BLaER1 treated with 17β-estradiol and CSF1 and Interleukin-3, amounts not matched to agents 10 nM and 100 nM (cell line): ENCODE results near the gene TNFSF8.

ENCODE experiments used
- H3K27ac ChIP-seq, 11 experiments: shearing (Covaris generic); formaldehyde crosslinking; 2 replicates each; pipeline ENCODE4 v1.8.1; 2022
- H3K27me3 ChIP-seq, 11 experiments: shearing (Covaris generic); formaldehyde crosslinking; 2 replicates each; pipeline ENCODE4 v1.8.1; 2022
- H3K36me3 ChIP-seq, 11 experiments: shearing (Covaris generic); formaldehyde crosslinking; 2 replicates each; pipeline ENCODE4 v1.8.1; 2022
- H3K4me1 ChIP-seq, 10 experiments: shearing (Covaris generic); formaldehyde crosslinking; 2 replicates each; pipeline ENCODE4 v1.8.1; 2022
- H3K4me2 ChIP-seq, 11 experiments: shearing (Covaris generic); formaldehyde crosslinking; 2 replicates each; pipeline ENCODE4 v1.8.1; 2022
- H3K4me3 ChIP-seq, 10 experiments: shearing (Covaris generic); formaldehyde crosslinking; 2 replicates each; pipeline ENCODE4 v1.8.1; 2022
- H3K9ac ChIP-seq, 11 experiments: shearing (Covaris generic); formaldehyde crosslinking; 2 replicates each; pipeline ENCODE4 v1.8.1; 2022
- H3K9me3 ChIP-seq, 11 experiments: shearing (Covaris generic); formaldehyde crosslinking; replicated peaks in 1 of 11; 2 replicates each; pipeline ENCODE4 v1.8.1; 2022
- H4K20me1 ChIP-seq, 11 experiments: shearing (Covaris generic); formaldehyde crosslinking; 2 replicates each; pipeline ENCODE4 v1.8.1; 2022
- Cebpa-rat ChIP-seq, 11 experiments: shearing (Covaris generic); IDR thresholded peaks; 2 replicates each; pipeline ENCODE4 v1.8.1; 2022

TNFSF8 gene

DNA sequence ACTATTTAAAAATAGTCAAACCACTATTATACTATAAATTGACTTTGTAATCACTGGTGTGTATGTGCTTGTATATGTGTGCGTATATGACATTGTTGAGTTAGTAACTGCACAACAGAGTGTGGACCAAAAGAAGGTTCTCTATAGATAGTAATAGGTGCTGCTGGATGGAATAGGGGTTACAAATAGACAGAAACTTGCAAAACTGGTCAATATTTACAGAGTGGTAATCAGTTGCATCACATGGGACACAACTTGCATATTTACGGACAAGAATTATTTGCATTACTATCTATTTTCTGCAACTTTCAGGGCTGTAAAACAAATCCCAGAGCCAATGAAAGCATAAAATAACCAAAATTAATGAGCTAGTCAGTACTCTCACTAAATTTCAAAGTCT, 42.4 kb downstream of the TNFSF8 start:
- Histone ChIP-seq H3K9me3 (peaks cover 10 to 49% (median 29%) of the 10 kb centered on the region in 11 experiments), H3K27ac (no peak overlapping the region), H3K27me3 (no peaks in the 10 kb centered on the region), H3K4me1 (peaks cover 18 to 56% (median 29%) of the 10 kb centered on the region in 10 experiments), H3K4me2 (no peak overlapping the region), H3K4me3 (no peak overlapping the region), H3K36me3 (peaks cover 0 to 7% (median 0%) of the 10 kb centered on the region in 11 experiments; a peak in 4 of 22 replicates), H3K9ac (no peak overlapping the region), H4K20me1 (no peaks in the 10 kb centered on the region)
- no peak for TF ChIP-seq Cebpa-rat (IDR thresholded peaks at IDR 0.05)

DNA sequence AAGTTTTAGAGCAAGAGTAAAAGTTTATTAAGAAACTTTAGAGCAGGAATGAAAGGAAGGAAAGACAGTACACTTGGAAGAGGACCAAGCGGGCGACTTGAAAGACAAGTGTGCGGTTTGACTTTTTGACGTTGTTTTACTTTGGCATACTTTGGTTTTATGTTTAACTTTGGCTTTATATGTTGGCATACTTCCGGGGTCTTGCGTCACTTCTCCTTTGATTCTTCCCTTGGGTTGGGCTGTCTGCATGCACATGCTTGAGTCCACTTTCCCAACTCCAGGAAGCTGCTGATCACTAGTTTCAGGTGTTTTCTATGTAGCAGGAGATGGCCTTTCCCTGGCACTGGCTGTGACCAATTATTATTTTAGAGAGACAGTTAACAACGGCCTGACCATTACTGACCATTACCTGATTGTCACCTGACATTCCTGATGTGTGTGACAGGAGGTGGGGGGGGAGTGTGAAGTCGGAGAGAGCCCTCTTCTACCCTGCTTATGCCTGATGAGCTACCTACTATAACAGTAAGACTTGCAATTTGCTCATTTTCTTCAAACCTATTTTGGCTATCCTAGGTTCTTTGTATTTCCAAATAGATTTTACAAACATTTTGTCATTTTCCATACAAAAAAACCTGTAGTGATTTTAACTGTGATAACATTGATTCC, 45.5 kb downstream of the TNFSF8 start:
- no peaks in the 10 kb centered on the region for H4K20me1 ChIP-seq
- H3K9ac ChIP-seq, result no peak overlapping the region
- H3K4me3 ChIP-seq, result peak overlapping the region in 1 of 10 experiments; percentile 17; a peak in 3 of 20 replicates
- peaks cover 13 to 73% (median 41%) of the 10 kb centered on the region in 11 experiments for H3K9me3 ChIP-seq
- H3K4me2 ChIP-seq, result peak overlapping the region in 1 of 11 experiments; percentile 27; a peak in 3 of 22 replicates
- peak in 1 of 11 experiments; percentile 11; a peak in 1 of 22 replicates for TF ChIP-seq Cebpa-rat (IDR thresholded peaks at IDR 0.05)
- no peaks in the 10 kb centered on the region for H3K27me3 ChIP-seq
- H3K27ac ChIP-seq, result peak overlapping the region in 8 of 11 experiments; percentile 49 to 79 (median 62); a peak in 12 of 22 replicates
- peaks cover 0 to 10% (median 0%) of the 10 kb centered on the region in 11 experiments; a peak in 4 of 22 replicates for H3K36me3 ChIP-seq
- peaks cover 12 to 53% (median 31%) of the 10 kb centered on the region in 10 experiments for H3K4me1 ChIP-seq

- Histone ChIP-seq H3K4me1 (peaks cover 0 to 52% (median 24%) of the 10 kb centered on the region in 10 experiments; a peak in 15 of 20 replicates), H3K27me3 (no peaks in the 10 kb centered on the region), H3K4me3 (no peak overlapping the region), H3K36me3 (peaks cover 0 to 10% (median 0%) of the 10 kb centered on the region in 11 experiments; a peak in 4 of 22 replicates), H3K9me3 (peaks cover 13 to 85% (median 41%) of the 10 kb centered on the region in 11 experiments), H3K27ac (peak overlapping the region in 9 of 11 experiments; percentile 40 to 79 (median 67); a peak in 17 of 22 replicates), H3K9ac (0 out of 22 replicates have a peak overlapping the region, but pooled peaks of 1 of the 11 experiments have one; percentile 14), H4K20me1 (no peaks in the 10 kb centered on the region), H3K4me2 (no peak overlapping the region)
- TF ChIP-seq Cebpa-rat (IDR thresholded peaks at IDR 0.05), result peak in 4 of 11 experiments; percentile 59 to 90 (median 74); a peak in 9 of 22 replicates
Observed at GRCh38 chr9:114883709-114884108, 46.7 kb downstream of the TNFSF8 start.

GRCh38 chr9:114880291-114880745, 50.1 kb downstream of the TNFSF8 start:
- peaks cover 0 to 21% (median 0%) of the 10 kb centered on the region in 11 experiments; a peak in 5 of 22 replicates for H3K36me3 ChIP-seq
- peaks cover 33 to 100% (median 59%) of the 10 kb centered on the region in 11 experiments for H3K9me3 ChIP-seq
- H3K4me3 ChIP-seq, result no peak overlapping the region
- no peaks in the 10 kb centered on the region for H4K20me1 ChIP-seq
- H3K27me3 ChIP-seq, result no peaks in the 10 kb centered on the region
- peak overlapping the region in 1 of 11 experiments; percentile 35; a peak in 4 of 22 replicates for H3K9ac ChIP-seq
- TF ChIP-seq Cebpa-rat (IDR thresholded peaks at IDR 0.05), result peak in 7 of 11 experiments; percentile 9 to 59 (median 51); a peak in 4 of 22 replicates
- H3K27ac ChIP-seq, result peak overlapping the region in 9 of 11 experiments; percentile 2 to 68 (median 61); a peak in 15 of 22 replicates
- H3K4me1 ChIP-seq, result peaks cover 0 to 47% (median 20%) of the 10 kb centered on the region in 10 experiments; a peak in 13 of 20 replicates
- peak overlapping the region in 8 of 11 experiments; percentile 5 to 74 (median 56); a peak in 15 of 22 replicates for H3K4me2 ChIP-seq

GRCh38 chr9:114878879-114879564, 51.4 kb downstream of the TNFSF8 start:
- H3K27ac ChIP-seq, result peak overlapping the region in 5 of 11 experiments; percentile 49 to 68 (median 62); a peak in 6 of 22 replicates
- peak overlapping the region in 4 of 11 experiments; percentile 18 to 69 (median 56); a peak in 4 of 22 replicates for H3K4me2 ChIP-seq
- TF ChIP-seq Cebpa-rat (IDR thresholded peaks at IDR 0.05), result no peak
- H4K20me1 ChIP-seq, result no peaks in the 10 kb centered on the region
- peaks cover 42 to 100% (median 58%) of the 10 kb centered on the region in 11 experiments for H3K9me3 ChIP-seq
- H3K36me3 ChIP-seq, result peaks cover 0 to 22% (median 0%) of the 10 kb centered on the region in 11 experiments; a peak in 5 of 22 replicates
- no peak overlapping the region for H3K9ac ChIP-seq
- H3K4me1 ChIP-seq, result peaks cover 0 to 40% (median 20%) of the 10 kb centered on the region in 10 experiments; a peak in 13 of 20 replicates
- no peaks in the 10 kb centered on the region for H3K27me3 ChIP-seq
- no peak overlapping the region for H3K4me3 ChIP-seq

GRCh38 chr9:114869845-114870244, 60.5 kb downstream of the TNFSF8 start:
- Histone ChIP-seq H3K4me1 (peaks cover 0 to 13% (median 9%) of the 10 kb centered on the region in 10 experiments; a peak in 11 of 20 replicates), H3K4me2 (peak overlapping the region in 7 of 11 experiments; percentile 28 to 68 (median 56); a peak in 12 of 22 replicates), H3K27me3 (no peaks in the 10 kb centered on the region), H3K27ac (peak overlapping the region in 5 of 11 experiments; percentile 22 to 64 (median 38); a peak in 8 of 22 replicates), H4K20me1 (no peaks in the 10 kb centered on the region), H3K9me3 (peaks cover 3 to 60% (median 12%) of the 10 kb centered on the region in 11 experiments), H3K4me3 (no peak overlapping the region), H3K36me3 (0 out of 22 replicates have a peak, but pooled peaks cover 0 to 2% (median 0%) of the 10 kb centered on the region in 11 experiments), H3K9ac (peak overlapping the region in 3 of 11 experiments; percentile 18 to 42 (median 24); a peak in 4 of 22 replicates)
- no peak for TF ChIP-seq Cebpa-rat (IDR thresholded peaks at IDR 0.05)

- Histone ChIP-seq H3K4me3 (no peak overlapping the region), H3K27ac (peak overlapping the region in 4 of 11 experiments; percentile 29 to 64 (median 44); a peak in 4 of 22 replicates), H3K27me3 (no peaks in the 10 kb centered on the region), H4K20me1 (no peaks in the 10 kb centered on the region), H3K4me2 (peak overlapping the region in 6 of 11 experiments; percentile 34 to 68 (median 58); a peak in 8 of 22 replicates), H3K4me1 (peaks cover 0 to 17% (median 9%) of the 10 kb centered on the region in 10 experiments; a peak in 11 of 20 replicates), H3K9ac (no peak overlapping the region), H3K36me3 (no peaks in the 10 kb centered on the region), H3K9me3 (peaks cover 0 to 60% (median 8%) of the 10 kb centered on the region in 11 experiments; a peak in 16 of 22 replicates)
- no peak for TF ChIP-seq Cebpa-rat (IDR thresholded peaks at IDR 0.05)
Observed at GRCh38 chr9:114869378-114869777, 61.0 kb downstream of the TNFSF8 start.

DNA sequence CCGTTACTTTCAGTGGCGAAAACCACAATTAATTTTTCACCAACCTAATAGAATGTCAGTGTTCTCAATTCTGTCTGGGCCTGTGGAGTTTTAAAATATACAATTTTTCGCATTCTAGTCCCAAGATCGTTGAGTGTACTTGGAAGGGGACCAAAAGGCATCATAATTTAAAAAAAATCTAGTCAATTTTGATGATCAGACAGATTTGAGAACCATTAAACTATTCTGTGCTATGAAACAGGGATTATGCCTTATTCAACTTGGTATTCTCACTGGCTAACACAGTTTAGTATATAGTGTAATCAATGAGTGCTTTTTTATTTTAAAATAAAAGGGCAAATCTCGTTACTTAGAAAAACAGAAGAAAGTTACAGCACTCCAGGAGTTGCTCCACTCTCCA, 63.1 kb downstream of the TNFSF8 start:
- Histone ChIP-seq H3K36me3 (no peaks in the 10 kb centered on the region), H3K9ac (no peak overlapping the region), H3K4me3 (no peak overlapping the region), H3K4me2 (no peak overlapping the region), H3K27me3 (no peaks in the 10 kb centered on the region), H3K4me1 (peaks cover 4 to 37% (median 21%) of the 10 kb centered on the region in 10 experiments), H3K27ac (no peak overlapping the region), H4K20me1 (no peaks in the 10 kb centered on the region), H3K9me3 (peaks cover 0 to 56% (median 8%) of the 10 kb centered on the region in 11 experiments; a peak in 11 of 22 replicates)
- TF ChIP-seq Cebpa-rat (IDR thresholded peaks at IDR 0.05), result no peak
